Liver (tissue), 9 donors: ENCODE measurements around the gene ZACN. TPM values are rescaled to one million over a fixed set of nuclear protein-coding genes. Genes with fewer than 3 reads are reported as not detected.

ENCODE experiments used
- DNase-seq: peaks from one replicate; pipeline ENCODE4 v3.0.0-alpha.2; 2017; ENCODE audit warnings: low spot score
- H3K27ac ChIP-seq, 2 donors: one replicate each; pipeline ENCODE4 v1.7.0; 2013; ENCODE audit warnings: inconsistent platforms in 2 of 2, low read length in 2 of 2, control low read depth in 1 of 2, low read depth in 1 of 2, mild to moderate bottlenecking in 1 of 2
- H3K27me3 ChIP-seq, 4 donors: one replicate each; pipeline versions ENCODE4 v1.6.1 to v1.7.0; 2013; ENCODE audit warnings: low read length in 3 of 4, inconsistent platforms in 1 of 4, mild to moderate bottlenecking in 1 of 4, moderate library complexity in 1 of 4; ENCODE audit not compliant: control insufficient read depth in 4 of 4, insufficient read depth in 4 of 4
- H3K36me3 ChIP-seq, 4 donors: one replicate each; pipeline versions ENCODE4 v1.6.1 to v1.7.0; 2013; ENCODE audit warnings: low read length in 3 of 4, mild to moderate bottlenecking in 3 of 4, low read depth in 1 of 4, moderate library complexity in 1 of 4; ENCODE audit not compliant: control insufficient read depth in 4 of 4, insufficient read depth in 3 of 4
- H3K4me1 ChIP-seq, 4 donors: one replicate each; pipeline versions ENCODE4 v1.6.1 to v1.7.0; 2013; ENCODE audit warnings: low read length in 3 of 4, mild to moderate bottlenecking in 3 of 4, moderate library complexity in 1 of 4; ENCODE audit not compliant: control insufficient read depth in 4 of 4, insufficient read depth in 4 of 4
- H3K4me3 ChIP-seq, 3 donors: one replicate each; pipeline versions ENCODE4 v1.6.1 to v1.7.0; 2013; ENCODE audit warnings: low read length in 3 of 3, control low read depth in 1 of 3, low read depth in 1 of 3, mild to moderate bottlenecking in 1 of 3
- H3K9ac ChIP-seq, 2 donors: one replicate each; pipeline ENCODE4 v1.7.0; 2013; ENCODE audit warnings: low read length in 2 of 2, mild to moderate bottlenecking in 2 of 2, moderate library complexity in 2 of 2, control low read depth in 1 of 2, low read depth in 1 of 2
- H3K9me3 ChIP-seq, 4 donors: one replicate each; pipeline versions ENCODE4 v1.6.1 to v1.7.0; 2013; ENCODE audit warnings: low read length in 3 of 4; ENCODE audit not compliant: control insufficient read depth in 4 of 4
- ATF3 ChIP-seq: IDR thresholded peaks from 2 replicates; pipeline ENCODE4 v1.6.1; 2016; ENCODE audit warnings: antibody characterized with exemption
- EGR1 ChIP-seq, 2 donors: IDR thresholded peaks; 2 replicates each; pipeline ENCODE4 v1.6.1; 2016 to 2018; ENCODE audit warnings: antibody characterized with exemption in 2 of 2, low read depth in 2 of 2
- FOXA1 ChIP-seq: IDR thresholded peaks from 2 replicates; pipeline ENCODE4 v1.6.1; 2016; ENCODE audit warnings: antibody characterized with exemption
- FOXA2 ChIP-seq: IDR thresholded peaks from 2 replicates; pipeline ENCODE4 v1.6.1; 2016; ENCODE audit warnings: antibody characterized with exemption
- GABPA ChIP-seq, 2 donors: IDR thresholded peaks in 1 of 2; conservative IDR thresholded peaks in 1 of 2; 2 replicates each; pipeline ENCODE4 v1.6.1; 2016; ENCODE audit warnings: antibody characterized with exemption in 2 of 2, mild to moderate bottlenecking in 1 of 2, moderate library complexity in 1 of 2
- HNF4G ChIP-seq: IDR thresholded peaks from 2 replicates; pipeline ENCODE4 v1.6.1; 2016; ENCODE audit warnings: antibody characterized with exemption
- JUND ChIP-seq, 2 donors: IDR thresholded peaks; 2 replicates each; pipeline ENCODE4 v1.6.1; 2016; ENCODE audit warnings: antibody characterized with exemption in 2 of 2
- NR2F2 ChIP-seq: IDR thresholded peaks from 2 replicates; pipeline ENCODE4 v1.6.1; 2016; ENCODE audit warnings: antibody characterized with exemption
- RAD21 ChIP-seq, 2 donors: IDR thresholded peaks; 2 replicates each; pipeline ENCODE4 v1.6.1; 2016; ENCODE audit warnings: antibody characterized with exemption in 2 of 2, mild to moderate bottlenecking in 2 of 2
- REST ChIP-seq: IDR thresholded peaks from 2 replicates; pipeline ENCODE4 v1.6.1; 2016; ENCODE audit warnings: antibody characterized with exemption, mild to moderate bottlenecking
- SP1 ChIP-seq: IDR thresholded peaks from 2 replicates; pipeline ENCODE4 v1.6.1; 2018; ENCODE audit warnings: antibody characterized with exemption, mild to moderate bottlenecking
- TAF1 ChIP-seq: conservative IDR thresholded peaks from 2 replicates; pipeline ENCODE4 v1.6.1; 2016; ENCODE audit warnings: antibody characterized with exemption, mild to moderate bottlenecking
- YY1 ChIP-seq: IDR thresholded peaks from 2 replicates; pipeline ENCODE4 v1.6.1; 2016; ENCODE audit warnings: antibody characterized with exemption, mild to moderate bottlenecking
- WGBS: extraction: QIAGEN DNeasy Blood & Tissue Kit; methylation state at CpG from one replicate; pipeline ENCODE4 v1.1.7; 2013; 5-methylcytosine and 5-hydroxymethylcytosine counted together
- polyA plus RNA-seq, 2 donors: library from polyadenylated mRNA; stranded (reverse) in 1 of 2; unstranded in 1 of 2; fragments of 200-250 nt in 1 of 2; fragments of >200 nt in 1 of 2; fragmentation: Nextera tagmentation in 1 of 2; extraction: Ambion mirVana in 1 of 2; gene quantifications; one replicate each; pipeline versions ENCODE4 v1.2.1 to v1.2.3, GENCODE V29; 2013 to 2015
- total RNA-seq, 2 donors: library from RNA; depleted of rRNA; stranded (reverse); fragments of >200 nt; gene quantifications; one replicate each; pipeline ENCODE4 v1.2.3, GENCODE V29; 2014
- TF ChIP-seq, protein P1 (sequence below): fragments of 150-350 bp; IDR thresholded peaks from 2 replicates; pipeline ENCODE4 v1.5.1; 2017; ENCODE audit warnings: improper control_type of control experiment, low read depth, low read length; ENCODE audit not compliant: missing input control
- TF ChIP-seq, protein P2 (sequence below): IDR thresholded peaks from 2 replicates; pipeline ENCODE4 v1.6.1; 2016; ENCODE audit warnings: antibody characterized with exemption
- TF ChIP-seq, protein P3 (sequence below): IDR thresholded peaks from 2 replicates; pipeline ENCODE4 v1.6.1; 2016; ENCODE audit warnings: antibody characterized with exemption
- donor health status: healthy.
- donor health status: healthy.
- donor health status: healthy.
- donor health status: healthy.
- donor health status: healthy.

Gene ZACN
- total and polyA plus RNA-seq, 4 donors, result 0.35 to 1.9 TPM; not detected in 2

DNA sequence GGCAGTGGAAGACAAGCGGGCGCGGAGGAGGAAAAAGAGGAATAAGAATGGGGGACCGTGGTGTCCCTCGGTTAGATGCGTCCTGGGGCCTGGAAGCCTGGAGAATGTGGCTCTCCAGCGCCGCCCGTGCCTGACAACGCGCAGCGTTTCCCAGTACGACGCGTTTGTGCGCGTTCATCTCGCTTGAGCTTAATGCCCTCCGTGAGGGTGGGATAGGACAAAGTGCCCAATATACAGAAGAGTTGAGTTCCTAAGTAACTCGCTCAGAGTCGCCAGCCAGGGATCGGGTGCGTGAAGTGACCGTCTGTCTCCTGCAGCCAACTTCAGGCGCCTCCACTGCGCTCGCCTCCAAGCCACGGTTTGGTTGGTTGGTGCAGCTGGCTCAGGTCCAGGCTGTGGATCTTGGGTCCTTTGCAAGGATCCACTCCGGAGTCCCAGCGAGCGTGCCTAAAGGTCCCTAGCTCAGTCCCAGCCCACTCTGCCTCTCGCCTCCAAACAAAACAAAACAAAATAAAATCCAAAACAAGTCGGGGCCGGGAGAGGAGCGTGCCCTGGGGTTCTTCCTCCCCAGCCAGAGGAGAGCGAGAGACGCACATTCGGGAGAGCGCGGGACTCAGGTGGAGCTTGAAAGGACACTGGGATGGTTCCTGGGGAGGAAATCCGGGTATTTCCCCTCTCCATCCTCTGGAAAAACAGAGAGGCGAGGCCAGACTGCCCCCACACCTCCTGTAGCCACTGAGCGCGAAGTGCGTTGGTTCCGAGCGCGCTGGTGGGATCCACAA lies 3.4 kb upstream of the ZACN start:
- Histone ChIP-seq H3K36me3 (no peaks in the 10 kb centered on the region), H3K4me1 (peaks cover 10 to 49% (median 23%) of the 10 kb centered on the region in 4 donors), H3K4me3 (no peak overlapping the region), H3K27me3 (peaks cover 0 to 20% (median 9%) of the 10 kb centered on the region in 4 donors), H3K9me3 (no peaks in the 10 kb centered on the region), H3K9ac (no peak overlapping the region), H3K27ac (no peak overlapping the region)
- 6% methylated on average over 48 of the region's 48 CpGs for WGBS
- TF ChIP-seq, protein P1, sequence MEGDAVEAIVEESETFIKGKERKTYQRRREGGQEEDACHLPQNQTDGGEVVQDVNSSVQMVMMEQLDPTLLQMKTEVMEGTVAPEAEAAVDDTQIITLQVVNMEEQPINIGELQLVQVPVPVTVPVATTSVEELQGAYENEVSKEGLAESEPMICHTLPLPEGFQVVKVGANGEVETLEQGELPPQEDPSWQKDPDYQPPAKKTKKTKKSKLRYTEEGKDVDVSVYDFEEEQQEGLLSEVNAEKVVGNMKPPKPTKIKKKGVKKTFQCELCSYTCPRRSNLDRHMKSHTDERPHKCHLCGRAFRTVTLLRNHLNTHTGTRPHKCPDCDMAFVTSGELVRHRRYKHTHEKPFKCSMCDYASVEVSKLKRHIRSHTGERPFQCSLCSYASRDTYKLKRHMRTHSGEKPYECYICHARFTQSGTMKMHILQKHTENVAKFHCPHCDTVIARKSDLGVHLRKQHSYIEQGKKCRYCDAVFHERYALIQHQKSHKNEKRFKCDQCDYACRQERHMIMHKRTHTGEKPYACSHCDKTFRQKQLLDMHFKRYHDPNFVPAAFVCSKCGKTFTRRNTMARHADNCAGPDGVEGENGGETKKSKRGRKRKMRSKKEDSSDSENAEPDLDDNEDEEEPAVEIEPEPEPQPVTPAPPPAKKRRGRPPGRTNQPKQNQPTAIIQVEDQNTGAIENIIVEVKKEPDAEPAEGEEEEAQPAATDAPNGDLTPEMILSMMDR, result no peak
- no peak for TF ChIP-seq RAD21 (IDR thresholded peaks at IDR 0.05)
- TF ChIP-seq TAF1, result no peak
- no peak for TF ChIP-seq REST
- TF ChIP-seq FOXA1, result no peak
- TF ChIP-seq ATF3, result no peak
- no peak for TF ChIP-seq EGR1 (IDR thresholded peaks at IDR 0.05; ENCODE audit: low read depth in 2 of 2)
- no peak for TF ChIP-seq GABPA (IDR thresholded peaks at IDR 0.05 in 1 of 2, conservative IDR thresholded peaks at IDR 0.05 in 1 of 2)
- no peak for TF ChIP-seq NR2F2
- TF ChIP-seq JUND (IDR thresholded peaks at IDR 0.05), result no peak
- no peak for TF ChIP-seq SP1
- TF ChIP-seq, protein P2, sequence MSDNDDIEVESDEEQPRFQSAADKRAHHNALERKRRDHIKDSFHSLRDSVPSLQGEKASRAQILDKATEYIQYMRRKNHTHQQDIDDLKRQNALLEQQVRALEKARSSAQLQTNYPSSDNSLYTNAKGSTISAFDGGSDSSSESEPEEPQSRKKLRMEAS, result no peak
- TF ChIP-seq, protein P3, sequence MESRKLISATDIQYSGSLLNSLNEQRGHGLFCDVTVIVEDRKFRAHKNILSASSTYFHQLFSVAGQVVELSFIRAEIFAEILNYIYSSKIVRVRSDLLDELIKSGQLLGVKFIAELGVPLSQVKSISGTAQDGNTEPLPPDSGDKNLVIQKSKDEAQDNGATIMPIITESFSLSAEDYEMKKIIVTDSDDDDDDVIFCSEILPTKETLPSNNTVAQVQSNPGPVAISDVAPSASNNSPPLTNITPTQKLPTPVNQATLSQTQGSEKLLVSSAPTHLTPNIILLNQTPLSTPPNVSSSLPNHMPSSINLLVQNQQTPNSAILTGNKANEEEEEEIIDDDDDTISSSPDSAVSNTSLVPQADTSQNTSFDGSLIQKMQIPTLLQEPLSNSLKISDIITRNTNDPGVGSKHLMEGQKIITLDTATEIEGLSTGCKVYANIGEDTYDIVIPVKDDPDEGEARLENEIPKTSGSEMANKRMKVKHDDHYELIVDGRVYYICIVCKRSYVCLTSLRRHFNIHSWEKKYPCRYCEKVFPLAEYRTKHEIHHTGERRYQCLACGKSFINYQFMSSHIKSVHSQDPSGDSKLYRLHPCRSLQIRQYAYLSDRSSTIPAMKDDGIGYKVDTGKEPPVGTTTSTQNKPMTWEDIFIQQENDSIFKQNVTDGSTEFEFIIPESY, result no peak
- TF ChIP-seq HNF4G, result no peak
- TF ChIP-seq YY1, result no peak
- TF ChIP-seq FOXA2, result no peak
- no peak for DNase-seq
